Fibroblast of mammary gland (primary cell): Measurements from ENCODE around the gene SPDL1.

Experiments used
- DNase-seq: peaks from one replicate; pipeline ENCODE4 v3.0.0-alpha.2; 2010; ENCODE audit warnings: low read depth
- H3K4me3 ChIP-seq: 2 replicates; pipeline ENCODE4 v1.5.1; 2011; ENCODE audit warnings: low read depth, mild to moderate bottlenecking, low read length, moderate library complexity; ENCODE audit not compliant: control insufficient read depth
- TF ChIP-seq, protein P1 (sequence below): conservative IDR thresholded peaks from 2 replicates; pipeline ENCODE4 v1.5.1; 2011; ENCODE audit warnings: low read depth, low read length, inconsistent platforms; ENCODE audit not compliant: control insufficient read depth, insufficient read depth

The SPDL1 gene

DNA sequence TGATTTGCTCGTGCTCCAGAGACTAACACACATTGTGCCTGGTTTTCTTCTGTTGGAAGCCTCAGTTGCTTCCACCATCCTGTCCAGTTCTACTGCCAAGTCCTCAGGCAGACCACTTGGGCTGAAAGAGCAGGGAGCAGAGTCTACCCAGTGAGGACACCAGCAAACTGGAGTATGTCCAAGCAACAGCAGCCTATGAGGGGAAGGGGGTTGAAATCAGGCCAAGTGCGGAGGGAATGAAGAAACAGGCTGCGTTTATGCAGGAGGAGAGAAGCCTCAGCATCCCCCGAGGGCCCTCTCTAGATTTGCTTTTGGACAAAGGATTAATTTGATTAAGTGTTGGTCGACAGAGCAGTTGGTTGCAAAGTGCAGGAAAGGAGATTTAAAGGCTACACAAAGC, 68.0 kb downstream of the SPDL1 start:
- DNase-seq: peak; percentile 28
- TF ChIP-seq, protein P1, sequence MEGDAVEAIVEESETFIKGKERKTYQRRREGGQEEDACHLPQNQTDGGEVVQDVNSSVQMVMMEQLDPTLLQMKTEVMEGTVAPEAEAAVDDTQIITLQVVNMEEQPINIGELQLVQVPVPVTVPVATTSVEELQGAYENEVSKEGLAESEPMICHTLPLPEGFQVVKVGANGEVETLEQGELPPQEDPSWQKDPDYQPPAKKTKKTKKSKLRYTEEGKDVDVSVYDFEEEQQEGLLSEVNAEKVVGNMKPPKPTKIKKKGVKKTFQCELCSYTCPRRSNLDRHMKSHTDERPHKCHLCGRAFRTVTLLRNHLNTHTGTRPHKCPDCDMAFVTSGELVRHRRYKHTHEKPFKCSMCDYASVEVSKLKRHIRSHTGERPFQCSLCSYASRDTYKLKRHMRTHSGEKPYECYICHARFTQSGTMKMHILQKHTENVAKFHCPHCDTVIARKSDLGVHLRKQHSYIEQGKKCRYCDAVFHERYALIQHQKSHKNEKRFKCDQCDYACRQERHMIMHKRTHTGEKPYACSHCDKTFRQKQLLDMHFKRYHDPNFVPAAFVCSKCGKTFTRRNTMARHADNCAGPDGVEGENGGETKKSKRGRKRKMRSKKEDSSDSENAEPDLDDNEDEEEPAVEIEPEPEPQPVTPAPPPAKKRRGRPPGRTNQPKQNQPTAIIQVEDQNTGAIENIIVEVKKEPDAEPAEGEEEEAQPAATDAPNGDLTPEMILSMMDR: no peak
- no peak overlapping the region for H3K4me3 ChIP-seq

DNA sequence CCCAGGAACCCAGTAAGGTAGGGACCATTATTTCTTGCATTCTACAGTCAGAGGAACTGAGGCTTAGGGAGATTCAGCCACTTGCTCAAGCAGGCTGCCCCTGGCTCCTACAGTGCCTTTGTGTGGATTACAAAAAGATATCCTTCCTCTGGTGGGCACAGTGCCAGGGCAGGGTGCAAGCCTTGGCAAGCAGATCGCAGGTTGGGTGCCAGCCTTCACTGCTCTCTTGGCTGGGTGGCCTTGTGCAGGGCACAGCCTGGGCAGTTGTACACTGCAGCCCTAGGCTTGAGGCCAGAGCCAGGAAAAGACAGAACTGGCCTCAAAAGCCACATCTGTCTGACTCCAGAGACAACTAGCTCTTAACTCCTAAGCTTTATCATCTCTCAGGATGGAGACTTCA, 68.5 kb downstream of the SPDL1 start:
- TF ChIP-seq, protein P1: no peak
- no peak for DNase-seq

DNA sequence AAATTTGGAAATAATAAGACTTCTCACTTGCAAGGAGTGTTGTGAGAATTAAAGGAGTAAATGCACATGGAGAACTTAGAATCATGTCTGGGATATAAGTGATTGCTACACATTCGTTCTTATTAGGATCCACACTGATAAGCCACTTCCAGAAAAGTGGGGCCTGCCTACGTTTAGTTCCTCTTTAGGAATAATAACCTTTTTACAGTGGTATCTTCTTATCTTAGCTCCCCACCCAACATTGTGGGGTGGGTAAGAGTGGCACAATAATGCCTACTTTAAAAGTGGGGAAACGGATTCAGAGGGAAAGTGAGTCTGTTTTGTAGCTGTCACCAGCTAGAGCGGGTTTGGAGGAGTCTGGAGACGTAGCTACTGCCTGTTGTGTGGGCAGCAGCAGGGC, 69.5 kb downstream of the SPDL1 start:
- TF ChIP-seq, protein P1: no peak
- no peak for DNase-seq
- H3K4me3 ChIP-seq: no peak overlapping the region

More for the DNA sequence above, 68.5 kb downstream of the SPDL1 start:
- H3K4me3 ChIP-seq: no peak overlapping the region
